T-helper 2 cell treated with Interferon-gamma antibody and Interleukin-4, amounts not matched to agents 5 μg/mL and 100 μg/mL, for 36 hours (primary cell): ENCODE results near the gene G2E3.

Source experiments
- DNase-seq: peaks from one replicate; pipeline ENCODE4 v3.0.0; 2021; ENCODE audit warnings: low spot score
- H3K27ac Mint-ChIP-seq: one replicate; pipeline ENCODE4 v1.8.0; 2021; ENCODE audit warnings: mild to moderate bottlenecking, mixed read lengths
- H3K27me3 Mint-ChIP-seq: one replicate; pipeline ENCODE4 v1.8.0; 2021; ENCODE audit warnings: low read depth, mixed read lengths
- H3K36me3 Mint-ChIP-seq: one replicate; pipeline ENCODE4 v1.8.0; 2021; ENCODE audit warnings: low read depth, mixed read lengths
- H3K4me1 Mint-ChIP-seq: one replicate; pipeline ENCODE4 v1.8.0; 2021; ENCODE audit warnings: low read depth, mixed read lengths
- H3K4me3 Mint-ChIP-seq: one replicate; pipeline ENCODE4 v1.8.0; 2022; ENCODE audit warnings: mild to moderate bottlenecking, moderate library complexity, mixed read lengths
- H3K9me3 Mint-ChIP-seq: one replicate; pipeline ENCODE4 v1.8.0; 2021; ENCODE audit warnings: mixed read lengths

G2E3 gene

GRCh38 chr14:30558675-30559555, at the start of gene G2E3:
G2E3 (plus strand) TSS chr14:30559158; CDS start chr14:30581080, 21,922 bp downstream.
- H3K36me3 Mint-ChIP-seq: peaks cover 24% of the 10 kb centered on the region
- H3K4me3 Mint-ChIP-seq: peak within 1 kb of the TSS; percentile 99
- peaks cover 23% of the 10 kb centered on the region for H3K4me1 Mint-ChIP-seq
- H3K27me3 Mint-ChIP-seq: peaks cover 4% of the 10 kb centered on the region
- H3K9me3 Mint-ChIP-seq: peaks cover 3% of the 10 kb centered on the region
- peak within 1 kb of the TSS; percentile 100 for H3K27ac Mint-ChIP-seq
- DNase-seq: peak; percentile 90

- no peak overlapping the region for H3K27ac Mint-ChIP-seq
- peaks cover 11% of the 10 kb centered on the region for H3K4me1 Mint-ChIP-seq
- H3K4me3 Mint-ChIP-seq: no peak overlapping the region
- DNase-seq: no peak
- no peaks in the 10 kb centered on the region for H3K36me3 Mint-ChIP-seq
- no peaks in the 10 kb centered on the region for H3K9me3 Mint-ChIP-seq
- peaks cover 13% of the 10 kb centered on the region for H3K27me3 Mint-ChIP-seq
These were observed 41.2 kb upstream of the G2E3 start for GRCh38 chr14:30517737-30518136.

DNA sequence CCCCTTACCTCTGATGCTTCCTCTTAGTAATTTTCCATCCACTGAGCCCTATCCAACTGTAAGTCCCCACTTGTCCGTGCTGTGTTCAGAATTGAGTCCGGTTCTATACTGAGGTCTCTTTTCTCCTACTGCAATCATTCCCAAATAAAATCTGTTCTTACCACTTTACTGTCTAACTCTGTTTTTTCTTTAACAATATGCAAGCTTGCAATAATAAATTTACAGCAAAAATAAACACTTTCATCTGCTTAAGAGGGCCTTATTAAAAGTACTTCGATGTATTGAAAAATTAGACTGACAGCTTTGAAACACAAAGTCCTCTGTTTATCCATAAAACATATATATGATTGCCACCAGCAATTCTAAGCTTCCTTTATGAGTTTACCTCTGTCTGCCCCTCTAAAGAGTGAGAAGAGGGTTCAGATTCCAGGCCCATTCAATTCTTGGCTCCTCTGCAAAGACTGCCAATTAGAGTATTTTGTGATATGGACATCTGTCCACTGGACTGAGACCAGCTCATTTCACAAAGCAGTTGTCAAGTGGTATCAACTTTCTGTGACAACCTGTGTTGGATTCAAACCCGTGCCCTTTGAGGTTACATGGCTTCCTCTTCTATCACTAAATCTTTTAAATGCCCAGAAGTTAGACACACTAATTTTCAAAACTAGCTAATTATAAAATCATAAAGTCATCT, 39.9 kb upstream of the G2E3 start:
- Mint-ChIP-seq H3K4me3 (no peak overlapping the region), H3K27me3 (peaks cover 10% of the 10 kb centered on the region), H3K4me1 (peaks cover 11% of the 10 kb centered on the region), H3K36me3 (no peaks in the 10 kb centered on the region), H3K9me3 (no peaks in the 10 kb centered on the region), H3K27ac (no peak overlapping the region)
- DNase-seq: no peak

DNA sequence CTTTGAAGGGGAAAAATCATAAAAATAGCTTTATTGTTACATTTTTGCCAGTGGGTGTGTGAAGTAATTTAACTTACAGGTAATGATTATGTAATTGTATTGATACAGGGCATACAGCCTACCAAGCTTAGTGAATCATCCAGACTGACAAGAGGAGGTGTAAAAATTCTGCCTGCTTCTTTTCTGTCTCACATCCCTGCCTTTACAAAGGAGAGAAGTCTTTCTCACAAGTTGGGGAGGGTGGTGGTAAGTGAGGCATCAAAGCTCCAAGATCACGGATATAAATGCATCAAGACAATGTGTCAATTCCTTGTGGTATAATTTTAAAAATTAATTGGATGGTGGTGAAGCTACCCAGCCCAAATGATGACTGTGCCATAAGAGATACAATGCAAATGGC, 39.0 kb upstream of the G2E3 start:
- H3K27me3 Mint-ChIP-seq: peaks cover 9% of the 10 kb centered on the region
- H3K36me3 Mint-ChIP-seq: no peaks in the 10 kb centered on the region

GRCh38 chr14:30520536-30520935, 38.4 kb upstream of the G2E3 start:
- no peak overlapping the region for H3K27ac Mint-ChIP-seq
- no peaks in the 10 kb centered on the region for H3K9me3 Mint-ChIP-seq
- H3K4me3 Mint-ChIP-seq: no peak overlapping the region
- peaks cover 7% of the 10 kb centered on the region for H3K27me3 Mint-ChIP-seq
- DNase-seq: no peak
- peaks cover 11% of the 10 kb centered on the region for H3K4me1 Mint-ChIP-seq
- no peaks in the 10 kb centered on the region for H3K36me3 Mint-ChIP-seq

More for the DNA sequence above, 39.0 kb upstream of the G2E3 start:
- Mint-ChIP-seq H3K4me1 (peaks cover 11% of the 10 kb centered on the region), H3K27ac (no peak overlapping the region), H3K9me3 (no peaks in the 10 kb centered on the region), H3K4me3 (no peak overlapping the region)
- DNase-seq: no peak

- Mint-ChIP-seq H3K4me1 (peaks cover 11% of the 10 kb centered on the region), H3K36me3 (no peaks in the 10 kb centered on the region), H3K27me3 (peaks cover 2% of the 10 kb centered on the region), H3K9me3 (no peaks in the 10 kb centered on the region), H3K4me3 (peak overlapping the region; percentile 18), H3K27ac (no peak overlapping the region)
- DNase-seq: no peak
These were observed 36.8 kb upstream of the G2E3 start for GRCh38 chr14:30521899-30522736.

DNA sequence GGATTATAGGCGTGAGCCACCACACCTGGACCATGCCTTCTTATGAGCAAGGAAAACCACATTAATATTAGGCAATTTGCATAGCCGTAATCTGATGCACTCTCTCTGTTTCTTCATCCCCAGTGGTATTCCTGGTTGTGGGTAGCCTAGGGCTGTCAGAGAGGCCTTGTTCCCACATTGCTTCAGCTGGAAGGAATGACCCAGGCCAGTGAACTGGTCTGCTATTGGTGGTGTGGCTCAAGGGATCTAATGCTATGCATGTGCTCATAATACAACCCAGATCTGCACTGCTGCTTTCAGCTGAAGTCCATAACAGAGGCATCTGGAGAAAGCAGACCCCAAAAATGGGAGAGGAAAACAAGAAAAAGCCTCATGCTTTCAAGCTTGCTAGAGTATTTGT, 33.1 kb upstream of the G2E3 start:
- Mint-ChIP-seq H3K27ac (no peak overlapping the region), H3K36me3 (no peaks in the 10 kb centered on the region), H3K9me3 (no peaks in the 10 kb centered on the region), H3K27me3 (no peaks in the 10 kb centered on the region), H3K4me1 (peaks cover 11% of the 10 kb centered on the region), H3K4me3 (no peak overlapping the region)
- DNase-seq: no peak

DNA sequence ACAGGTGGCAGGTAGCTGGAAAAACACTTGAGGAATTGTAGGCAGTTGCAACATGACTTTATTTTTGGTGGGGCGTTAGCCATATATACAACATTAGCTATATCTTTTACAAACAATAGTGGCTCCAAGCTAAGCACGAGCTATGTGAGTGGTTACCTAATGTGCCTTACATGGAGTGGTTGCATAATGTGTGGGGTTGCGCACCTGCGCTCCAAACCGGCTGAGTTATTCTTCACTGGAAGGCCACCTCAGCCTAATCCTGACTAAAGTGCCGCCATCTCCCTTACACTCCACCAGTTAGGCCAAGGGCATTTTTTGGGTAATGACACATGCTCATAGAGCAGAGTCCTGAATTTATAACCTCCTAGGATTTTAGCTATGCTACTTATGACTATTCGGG, 31.8 kb upstream of the G2E3 start:
- Mint-ChIP-seq H3K4me3 (no peak overlapping the region), H3K27me3 (no peaks in the 10 kb centered on the region), H3K4me1 (peaks cover 4% of the 10 kb centered on the region), H3K9me3 (no peaks in the 10 kb centered on the region), H3K36me3 (no peaks in the 10 kb centered on the region), H3K27ac (no peak overlapping the region)
- no peak for DNase-seq

GRCh38 chr14:30528119-30528518, 30.8 kb upstream of the G2E3 start:
- peaks cover 1% of the 10 kb centered on the region for H3K27me3 Mint-ChIP-seq
- no peaks in the 10 kb centered on the region for H3K4me1 Mint-ChIP-seq
- H3K4me3 Mint-ChIP-seq: no peak overlapping the region
- no peak for DNase-seq
- H3K9me3 Mint-ChIP-seq: no peaks in the 10 kb centered on the region
- H3K36me3 Mint-ChIP-seq: no peaks in the 10 kb centered on the region
- H3K27ac Mint-ChIP-seq: no peak overlapping the region

DNA sequence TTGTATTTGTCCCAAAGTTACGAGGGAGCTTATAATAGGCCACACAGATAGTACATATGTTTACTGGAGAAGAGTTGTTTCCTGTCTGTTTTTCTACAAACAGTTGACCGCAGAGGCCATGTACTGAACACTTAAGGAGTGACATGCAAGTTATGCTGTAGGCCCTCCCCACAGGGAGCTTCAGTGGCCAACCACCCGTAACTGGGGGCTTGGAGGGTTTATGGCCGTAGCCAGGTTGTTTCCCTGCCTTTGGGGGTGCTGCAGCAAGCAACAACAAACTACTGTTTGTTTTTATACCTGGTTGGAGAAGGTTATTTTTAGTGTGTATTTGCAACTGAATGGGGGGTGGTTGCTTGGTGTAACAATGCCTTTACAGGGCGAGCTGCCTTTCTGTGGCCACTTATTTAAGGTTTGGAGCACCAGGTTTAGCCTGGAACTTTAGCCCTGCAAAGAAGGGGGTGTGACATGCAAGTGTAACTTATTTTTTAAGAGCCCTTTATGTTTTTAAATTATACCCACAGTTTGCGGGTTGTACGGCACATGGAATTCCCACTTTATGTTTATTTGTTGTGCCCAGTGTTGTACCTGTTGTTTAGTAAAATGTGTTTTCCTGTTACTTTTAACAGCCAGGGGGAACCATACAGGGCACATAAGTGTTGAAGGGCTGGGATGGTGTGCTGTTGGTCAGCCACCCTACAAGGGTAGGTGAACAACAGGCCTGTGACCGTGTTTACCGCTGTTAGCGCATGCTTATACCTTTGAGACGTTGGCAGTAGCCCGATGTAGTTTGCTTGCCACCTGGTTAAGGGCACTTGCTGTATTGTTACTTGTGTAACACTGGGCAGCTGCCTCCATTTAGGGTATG, 29.9 kb upstream of the G2E3 start:
- no peak for DNase-seq
- H3K4me3 Mint-ChIP-seq: no peak overlapping the region
- no peaks in the 10 kb centered on the region for H3K36me3 Mint-ChIP-seq
- H3K27ac Mint-ChIP-seq: no peak overlapping the region
- H3K4me1 Mint-ChIP-seq: no peaks in the 10 kb centered on the region
- peaks cover 4% of the 10 kb centered on the region for H3K27me3 Mint-ChIP-seq
- no peaks in the 10 kb centered on the region for H3K9me3 Mint-ChIP-seq

DNA sequence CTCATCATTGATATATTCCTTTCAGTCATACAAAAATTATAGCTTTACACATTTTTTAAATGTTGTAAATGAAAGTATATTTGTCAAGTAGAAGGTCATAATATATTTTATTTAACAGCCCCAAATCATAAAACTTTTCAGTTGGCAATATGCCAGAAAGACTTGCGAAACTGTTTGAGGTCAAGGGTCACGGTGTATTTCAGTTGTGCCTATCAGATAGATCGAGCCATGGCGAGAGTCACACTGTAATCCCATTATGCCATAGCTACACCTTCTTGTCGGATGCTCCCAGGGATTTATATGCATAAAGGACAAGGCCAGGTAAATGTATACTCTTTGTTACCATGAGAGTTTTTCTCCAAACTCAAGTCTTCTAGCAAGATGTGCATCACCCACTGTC, 26.7 kb upstream of the G2E3 start:
- H3K27ac Mint-ChIP-seq: no peak overlapping the region
- H3K9me3 Mint-ChIP-seq: no peaks in the 10 kb centered on the region
- no peak overlapping the region for H3K4me3 Mint-ChIP-seq
- H3K36me3 Mint-ChIP-seq: no peaks in the 10 kb centered on the region
- DNase-seq: no peak
- no peaks in the 10 kb centered on the region for H3K4me1 Mint-ChIP-seq
- peaks cover 9% of the 10 kb centered on the region for H3K27me3 Mint-ChIP-seq

DNA sequence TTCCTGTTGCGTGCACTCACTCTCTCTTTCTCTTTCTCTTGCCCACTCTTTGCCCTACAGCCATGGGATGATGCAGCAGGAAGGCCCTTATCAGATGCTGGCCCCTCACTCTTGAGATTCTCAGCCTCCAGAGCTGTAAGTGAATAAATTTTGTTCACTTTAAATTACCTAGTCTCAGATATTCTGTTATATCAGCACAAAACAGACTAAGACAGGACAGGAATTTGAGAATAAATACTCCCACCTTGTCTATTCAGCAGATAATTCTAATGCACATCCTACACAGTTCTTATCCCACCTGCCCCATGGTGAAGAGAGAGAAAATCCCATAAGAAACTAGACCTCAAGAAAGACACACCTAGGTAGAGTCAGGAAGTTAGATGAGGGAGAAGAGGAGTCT, 25.8 kb upstream of the G2E3 start:
- Mint-ChIP-seq H3K27ac (no peak overlapping the region), H3K4me3 (no peak overlapping the region), H3K27me3 (peaks cover 18% of the 10 kb centered on the region), H3K36me3 (no peaks in the 10 kb centered on the region), H3K4me1 (no peaks in the 10 kb centered on the region), H3K9me3 (no peaks in the 10 kb centered on the region)
- DNase-seq: no peak

DNA sequence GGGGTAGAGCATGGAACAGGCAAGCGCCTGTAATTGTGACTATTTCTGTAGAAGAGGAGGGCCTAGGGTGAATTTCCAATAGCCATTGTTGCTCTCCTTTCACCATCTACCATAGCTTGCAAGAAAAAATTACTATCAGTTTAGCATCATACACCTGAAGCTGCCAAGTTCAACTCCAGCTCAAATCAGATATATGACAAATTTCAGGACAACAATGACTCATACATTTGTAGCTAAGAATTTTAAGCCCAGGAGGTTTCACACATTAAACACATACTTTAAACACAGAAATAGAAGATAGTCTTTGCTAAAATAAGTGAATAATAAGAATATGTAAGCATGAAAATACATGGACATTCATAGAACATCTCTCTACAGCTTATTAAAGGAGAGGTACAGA, 17.6 kb upstream of the G2E3 start:
- no peak for DNase-seq
- Mint-ChIP-seq H3K27me3 (peaks cover 29% of the 10 kb centered on the region), H3K4me3 (no peak overlapping the region), H3K4me1 (no peaks in the 10 kb centered on the region), H3K9me3 (no peaks in the 10 kb centered on the region), H3K27ac (no peak overlapping the region), H3K36me3 (no peaks in the 10 kb centered on the region)
